Mesenchymal stem cell (in vitro differentiated cells and primary cell): ENCODE results near the gene RYK.
A peak's percentile ranks its signal among the peaks of the same experiment; 100 is the strongest.

Experiments used
- DNase-seq: peaks from one replicate; pipeline ENCODE4 v3.0.0-alpha.2; 2013
- H2AFZ ChIP-seq: one replicate; pipeline ENCODE4 v1.6.1; 2013; ENCODE audit warnings: low read depth, mild to moderate bottlenecking, control low read depth, inconsistent platforms, low read length, moderate library complexity
- H2AK5ac ChIP-seq: 2 replicates; pipeline ENCODE4 v1.6.1; 2013; ENCODE audit warnings: low read length, moderate library complexity, mild to moderate bottlenecking, inconsistent platforms; ENCODE audit not compliant: severe bottlenecking
- H2BK120ac ChIP-seq: one replicate; pipeline ENCODE4 v1.6.1; 2013; ENCODE audit warnings: low read depth, mild to moderate bottlenecking, inconsistent platforms, low read length, moderate library complexity
- H2BK12ac ChIP-seq, 2 experiments: one replicate each; pipeline ENCODE4 v1.6.1; 2013; ENCODE audit warnings: inconsistent platforms in 2 of 2, low read length in 2 of 2, mild to moderate bottlenecking in 2 of 2, moderate library complexity in 2 of 2, control low read depth in 1 of 2
- H2BK15ac ChIP-seq: one replicate; pipeline ENCODE4 v1.6.1; 2013; ENCODE audit warnings: mild to moderate bottlenecking, low read depth, inconsistent platforms; ENCODE audit not compliant: poor library complexity, severe bottlenecking
- H2BK5ac ChIP-seq: 2 replicates; pipeline ENCODE4 v1.6.1; 2013; ENCODE audit warnings: low read depth, mild to moderate bottlenecking, low read length, control low read depth, inconsistent platforms; ENCODE audit not compliant: poor library complexity, severe bottlenecking
- H3K14ac ChIP-seq, 2 experiments: one replicate each; pipeline ENCODE4 v1.6.1; 2013; ENCODE audit warnings: inconsistent platforms in 2 of 2, low read length in 2 of 2, control low read depth in 1 of 2, mild to moderate bottlenecking in 1 of 2, moderate library complexity in 1 of 2
- H3K18ac ChIP-seq, 2 experiments: one replicate each; pipeline ENCODE4 v1.6.1; 2013; ENCODE audit warnings: inconsistent platforms in 2 of 2, low read length in 2 of 2, control low read depth in 1 of 2, low read depth in 1 of 2, mild to moderate bottlenecking in 1 of 2
- H3K23ac ChIP-seq, 2 experiments: one replicate each; pipeline ENCODE4 v1.6.1; 2013; ENCODE audit warnings: inconsistent platforms in 2 of 2, low read length in 2 of 2, mild to moderate bottlenecking in 2 of 2, moderate library complexity in 2 of 2, control low read depth in 1 of 2
- H3K27ac ChIP-seq: 2 replicates; pipeline ENCODE4 v1.5.1; 2013; ENCODE audit warnings: mild to moderate bottlenecking, moderate library complexity, low read length, control low read depth, inconsistent platforms; ENCODE audit not compliant: poor library complexity, severe bottlenecking
- H3K27me3 ChIP-seq, 2 experiments: 2 replicates each; pipeline versions ENCODE4 v1.6.1 to v1.7.0; 2013; ENCODE audit warnings: low read length in 2 of 2, mild to moderate bottlenecking in 2 of 2, moderate library complexity in 2 of 2, control low read depth in 1 of 2, inconsistent platforms in 1 of 2; ENCODE audit not compliant: control insufficient read depth in 1 of 2, insufficient read depth in 1 of 2
- H3K36me3 ChIP-seq, 2 experiments: 2 replicates each; pipeline versions ENCODE4 v1.6.1 to v1.7.0; 2013; ENCODE audit warnings: low read length in 2 of 2, control low read depth in 1 of 2, inconsistent platforms in 1 of 2, low read depth in 1 of 2, mild to moderate bottlenecking in 1 of 2; ENCODE audit not compliant: insufficient read depth in 2 of 2, control insufficient read depth in 1 of 2
- H3K4ac ChIP-seq, 2 experiments: one replicate each; pipeline ENCODE4 v1.6.1; 2013; ENCODE audit warnings: inconsistent platforms in 2 of 2, low read length in 2 of 2, mild to moderate bottlenecking in 2 of 2, moderate library complexity in 2 of 2, control low read depth in 1 of 2, low read depth in 1 of 2
- H3K4me1 ChIP-seq: 2 replicates; pipeline ENCODE4 v1.6.1; 2013; ENCODE audit warnings: low read depth, low read length, control low read depth; ENCODE audit not compliant: control insufficient read depth, insufficient read depth
- H3K4me2 ChIP-seq: 2 replicates; pipeline ENCODE4 v1.6.1; 2013; ENCODE audit warnings: low read length, mild to moderate bottlenecking, inconsistent platforms; ENCODE audit not compliant: poor library complexity, severe bottlenecking
- H3K4me3 ChIP-seq, 2 experiments: 2 replicates each; pipeline versions ENCODE4 v1.5.1 to v1.7.0; 2013; ENCODE audit warnings: low read length in 2 of 2, mild to moderate bottlenecking in 2 of 2, control low read depth in 1 of 2, low read depth in 1 of 2; ENCODE audit not compliant: insufficient read depth in 1 of 2
- H3K79me1 ChIP-seq: replicated peaks from 2 replicates; pipeline ENCODE4 v1.6.1; 2013; ENCODE audit warnings: mild to moderate bottlenecking, control low read depth, low read length, inconsistent platforms; ENCODE audit not compliant: poor library complexity, severe bottlenecking
- H3K9ac ChIP-seq: 2 replicates; pipeline ENCODE4 v1.7.0; 2013; ENCODE audit warnings: mild to moderate bottlenecking, low read length, moderate library complexity
- H3K9me3 ChIP-seq: 2 replicates; pipeline ENCODE4 v1.7.0; 2013; ENCODE audit warnings: mild to moderate bottlenecking, low read length; ENCODE audit not compliant: control insufficient read depth
- H4K8ac ChIP-seq: one replicate; pipeline ENCODE4 v1.6.1; 2013; ENCODE audit warnings: inconsistent platforms, mild to moderate bottlenecking, low read length, moderate library complexity
- H4K91ac ChIP-seq: one replicate; pipeline ENCODE4 v1.6.1; 2013; ENCODE audit warnings: mild to moderate bottlenecking, low read length, inconsistent platforms
- WGBS: methylation state at CpG from one replicate; pipeline ENCODE4 v1.1.7; 2013; ENCODE audit warnings: mixed read lengths; 5-methylcytosine and 5-hydroxymethylcytosine counted together

The RYK gene

DNA sequence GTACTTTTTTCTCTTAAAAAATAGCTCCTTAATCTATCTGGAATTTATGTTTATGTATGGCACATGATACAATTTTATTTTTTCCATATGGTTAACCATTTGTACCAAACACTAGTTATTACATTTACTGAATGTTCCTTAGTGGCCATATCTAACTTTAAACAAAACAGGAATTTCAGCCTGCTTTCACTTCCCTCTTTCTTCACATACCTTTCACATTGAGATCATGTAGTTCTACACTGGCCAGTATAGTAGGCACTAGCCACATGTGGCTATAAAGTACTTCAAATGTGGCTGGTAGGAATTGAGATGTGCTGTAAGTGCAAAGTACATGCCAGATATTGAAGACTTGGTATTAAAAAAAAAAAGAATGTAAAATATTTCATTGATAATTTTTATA lies 4.7 kb upstream of the RYK start:
- DNase-seq = no peak
- H2BK15ac ChIP-seq = no peak overlapping the region
- no peaks in the 10 kb centered on the region for H3K9me3 ChIP-seq
- H3K4ac ChIP-seq = no peak overlapping the region
- H2BK120ac ChIP-seq = no peak overlapping the region
- H2BK5ac ChIP-seq = no peak overlapping the region
- H3K36me3 ChIP-seq = no peaks in the 10 kb centered on the region
- H4K8ac ChIP-seq = no peak overlapping the region
- no peak overlapping the region for H3K27ac ChIP-seq
- no peak overlapping the region for H2BK12ac ChIP-seq
- H3K23ac ChIP-seq = no peak overlapping the region
- H3K18ac ChIP-seq = no peak overlapping the region
- no peak overlapping the region for H4K91ac ChIP-seq
- no peak overlapping the region for H3K4me3 ChIP-seq
- no peak overlapping the region for H2AFZ ChIP-seq
- H3K14ac ChIP-seq = no peak overlapping the region
- H3K4me1 ChIP-seq = peaks cover 9% of the 10 kb centered on the region
- H3K79me1 ChIP-seq = no peaks in the 10 kb centered on the region
- H3K27me3 ChIP-seq = no peaks in the 10 kb centered on the region
- no peak overlapping the region for H3K4me2 ChIP-seq
- no peak overlapping the region for H3K9ac ChIP-seq
- H2AK5ac ChIP-seq = no peak overlapping the region

- no peak overlapping the region for H3K4me2 ChIP-seq
- no peaks in the 10 kb centered on the region for H3K36me3 ChIP-seq
- no peak overlapping the region for H3K23ac ChIP-seq
- H2BK12ac ChIP-seq = no peak overlapping the region
- 97% methylated on average over 1 of the region's 1 CpG for WGBS
- no peak overlapping the region for H4K91ac ChIP-seq
- no peak overlapping the region for H3K4ac ChIP-seq
- no peak overlapping the region for H2AFZ ChIP-seq
- no peak overlapping the region for H3K18ac ChIP-seq
- H3K4me1 ChIP-seq = peaks cover 9% of the 10 kb centered on the region
- H3K4me3 ChIP-seq = no peak overlapping the region
- H2BK15ac ChIP-seq = no peak overlapping the region
- H2BK120ac ChIP-seq = no peak overlapping the region
- H3K9me3 ChIP-seq = no peaks in the 10 kb centered on the region
- H2AK5ac ChIP-seq = peak overlapping the region; percentile 4
- no peak overlapping the region for H3K9ac ChIP-seq
- H3K14ac ChIP-seq = no peak overlapping the region
- DNase-seq = no peak
- H3K27me3 ChIP-seq = no peaks in the 10 kb centered on the region
- H4K8ac ChIP-seq = no peak overlapping the region
- no peaks in the 10 kb centered on the region for H3K79me1 ChIP-seq
- H3K27ac ChIP-seq = no peak overlapping the region
- H2BK5ac ChIP-seq = no peak overlapping the region
Observed at GRCh38 chr3:134253475-134254226, 3.0 kb upstream of the RYK start.

DNA sequence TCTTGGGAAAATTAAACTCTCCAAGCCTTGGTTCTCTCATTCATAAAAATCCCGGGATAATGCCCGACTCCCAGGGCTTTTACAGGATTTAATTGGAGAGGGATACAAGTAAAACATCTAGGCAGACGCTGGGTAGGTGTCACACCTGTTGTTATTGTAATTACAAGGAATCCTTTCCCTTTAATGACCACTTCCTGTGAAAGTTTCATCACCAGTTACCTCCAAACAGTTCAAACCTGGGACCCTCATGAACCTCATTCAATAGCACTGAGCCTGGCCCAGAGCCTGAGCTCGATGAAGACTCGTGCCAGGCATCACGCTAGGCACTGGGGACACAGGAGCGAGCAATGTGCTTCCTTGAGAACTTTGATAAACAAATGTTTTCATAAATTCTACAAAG lies 2.1 kb upstream of the RYK start:
- H3K4me1 ChIP-seq = peaks cover 11% of the 10 kb centered on the region
- no peak for DNase-seq
- no peak overlapping the region for H3K27ac ChIP-seq
- H2BK12ac ChIP-seq = no peak overlapping the region
- no peak overlapping the region for H2AFZ ChIP-seq
- H2AK5ac ChIP-seq = no peak overlapping the region
- H3K36me3 ChIP-seq = no peaks in the 10 kb centered on the region
- H2BK5ac ChIP-seq = no peak overlapping the region
- no peak overlapping the region for H2BK15ac ChIP-seq
- H3K79me1 ChIP-seq = no peaks in the 10 kb centered on the region
- H3K23ac ChIP-seq = no peak overlapping the region
- no peak overlapping the region for H4K8ac ChIP-seq
- no peak overlapping the region for H4K91ac ChIP-seq
- H3K14ac ChIP-seq = no peak overlapping the region
- no peak overlapping the region for H3K4ac ChIP-seq
- no peak overlapping the region for H3K4me2 ChIP-seq
- no peaks in the 10 kb centered on the region for H3K9me3 ChIP-seq
- no peak overlapping the region for H3K18ac ChIP-seq
- H3K4me3 ChIP-seq = no peak overlapping the region
- H3K27me3 ChIP-seq = no peaks in the 10 kb centered on the region
- H3K9ac ChIP-seq = no peak overlapping the region
- H2BK120ac ChIP-seq = no peak overlapping the region
- WGBS = 84% methylated on average over 5 of the region's 7 CpGs

DNA sequence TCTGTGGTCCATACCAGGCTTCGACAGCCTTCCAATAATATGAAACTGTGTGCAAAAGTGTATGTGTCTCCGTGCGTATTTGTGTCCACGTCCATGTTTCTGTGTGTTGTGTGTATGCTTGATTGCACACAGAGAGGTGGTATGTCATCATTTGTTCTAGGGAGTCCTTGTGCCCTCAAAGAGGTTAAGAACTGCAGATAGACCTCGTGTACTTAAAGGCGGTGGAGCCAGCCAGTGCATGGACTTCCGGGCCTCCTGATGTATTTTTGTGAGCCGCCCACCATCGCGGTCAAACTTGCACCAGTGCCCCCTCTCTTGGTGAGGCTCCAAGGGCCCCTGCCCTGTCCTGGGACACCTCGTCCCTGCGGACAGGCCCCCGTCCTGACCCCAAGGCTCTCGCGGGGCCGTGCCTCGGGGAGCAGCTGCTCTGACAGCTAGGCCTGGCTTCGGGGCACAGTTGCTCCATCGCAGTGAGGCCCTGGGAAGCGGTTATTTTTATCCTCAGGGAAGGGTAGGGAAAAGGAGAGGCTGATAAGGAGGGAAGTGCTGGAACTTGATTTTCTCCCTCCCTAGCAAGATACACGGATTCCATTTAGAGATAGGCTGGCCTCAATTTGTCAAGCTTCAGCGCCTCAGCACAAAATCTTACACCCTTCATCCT lies 1.2 kb upstream of the RYK start:
- no peaks in the 10 kb centered on the region for H3K36me3 ChIP-seq
- peak overlapping the region in 1 of 2 experiments; percentile 84 for H3K4me3 ChIP-seq
- H3K18ac ChIP-seq = no peak overlapping the region
- H3K9me3 ChIP-seq = no peaks in the 10 kb centered on the region
- peaks cover 11% of the 10 kb centered on the region for H3K4me1 ChIP-seq
- peak overlapping the region; percentile 88 for H3K9ac ChIP-seq
- H2BK120ac ChIP-seq = no peak overlapping the region
- no peak overlapping the region for H3K14ac ChIP-seq
- no peak overlapping the region for H2BK12ac ChIP-seq
- no peak overlapping the region for H4K91ac ChIP-seq
- H3K4me2 ChIP-seq = no peak overlapping the region
- peak overlapping the region; percentile 44 for H2AK5ac ChIP-seq
- H3K27me3 ChIP-seq = no peaks in the 10 kb centered on the region
- peak overlapping the region; percentile 12 for H2BK15ac ChIP-seq
- H2BK5ac ChIP-seq = no peak overlapping the region
- H2AFZ ChIP-seq = no peak overlapping the region
- no peak overlapping the region for H4K8ac ChIP-seq
- H3K23ac ChIP-seq = no peak overlapping the region
- no peaks in the 10 kb centered on the region for H3K79me1 ChIP-seq
- WGBS = 77% methylated on average over 18 of the region's 22 CpGs
- no peak overlapping the region for H3K27ac ChIP-seq
- H3K4ac ChIP-seq = peak overlapping the region in 1 of 2 experiments; percentile 25
- DNase-seq = no peak
